CD8-positive, alpha-beta memory T cell (primary cell): ENCODE results near the gene MYL6. TPM values are rescaled to one million over a fixed set of nuclear protein-coding genes. Genes with fewer than 3 reads are reported as not detected.

Experiments used
- CTCF ChIA-PET: fragments of 350-600 bp; sonication (Branson Sonifier 250); formaldehyde crosslinking; loops from one replicate; lab custom pipeline; 2021; ENCODE audit warnings: antibody characterized with exemption; lab: Charles Lee
- POLR2A ChIA-PET: fragments of 350-600 bp; sonication (Branson Sonifier 250); formaldehyde crosslinking; loops from one replicate; lab custom pipeline; 2021; ENCODE audit warnings: antibody characterized with exemption; lab: Charles Lee
- DNase-seq, 5 donors: peaks; one replicate each; pipeline versions ENCODE4 v3.0.0 to v3.0.0-alpha.2; 2020 to 2022; ENCODE audit warnings: mixed read lengths in 1 of 5
- H3K27ac ChIP-seq: one replicate; pipeline ENCODE4 v1.7.0; 2013; ENCODE audit warnings: low read depth, mild to moderate bottlenecking, low read length, moderate library complexity
- H3K27me3 ChIP-seq: 2 replicates; pipeline ENCODE4 v1.7.0; 2013; ENCODE audit warnings: low read length, mild to moderate bottlenecking; ENCODE audit not compliant: insufficient read depth, poor library complexity, severe bottlenecking
- H3K36me3 ChIP-seq: 2 replicates; pipeline ENCODE4 v1.7.0; 2013; ENCODE audit warnings: mild to moderate bottlenecking, low read length, moderate library complexity; ENCODE audit not compliant: insufficient read depth
- H3K4me1 ChIP-seq: 2 replicates; pipeline ENCODE4 v1.7.0; 2013; ENCODE audit warnings: mild to moderate bottlenecking, low read length, moderate library complexity; ENCODE audit not compliant: insufficient read depth
- H3K4me3 ChIP-seq: 2 replicates; pipeline ENCODE4 v1.7.0; 2013; ENCODE audit warnings: mild to moderate bottlenecking, low read length
- H3K9me3 ChIP-seq: 2 replicates; pipeline ENCODE4 v1.7.0; 2013; ENCODE audit warnings: mild to moderate bottlenecking, low read length
- H3K27ac Mint-ChIP-seq, 8 donors: one replicate each; pipeline ENCODE4 v1.8.0; 2020 to 2021; ENCODE audit warnings: mixed read lengths in 8 of 8, mild to moderate bottlenecking in 6 of 8, inconsistent platforms in 3 of 8, moderate library complexity in 3 of 8
- H3K27me3 Mint-ChIP-seq, 2 donors: one replicate each; pipeline ENCODE4 v1.8.0; 2020 to 2021; ENCODE audit warnings: mixed read lengths in 2 of 2, mild to moderate bottlenecking in 1 of 2, moderate library complexity in 1 of 2
- H3K36me3 Mint-ChIP-seq, 3 donors: one replicate each; pipeline ENCODE4 v1.8.0; 2020 to 2021; ENCODE audit warnings: mixed read lengths in 3 of 3, inconsistent platforms in 1 of 3, mild to moderate bottlenecking in 1 of 3
- H3K4me1 Mint-ChIP-seq, 3 donors: one replicate each; pipeline ENCODE4 v1.8.0; 2020 to 2021; ENCODE audit warnings: mixed read lengths in 3 of 3, inconsistent platforms in 1 of 3, mild to moderate bottlenecking in 1 of 3
- H3K4me3 Mint-ChIP-seq, 7 donors: one replicate each; pipeline ENCODE4 v1.8.0; 2020 to 2021; ENCODE audit warnings: mixed read lengths in 7 of 7, mild to moderate bottlenecking in 6 of 7, moderate library complexity in 4 of 7, inconsistent platforms in 2 of 7
- H3K9me3 Mint-ChIP-seq, 5 donors: one replicate each; pipeline ENCODE4 v1.8.0; 2020 to 2022; ENCODE audit warnings: mixed read lengths in 5 of 5, mild to moderate bottlenecking in 3 of 5, moderate library complexity in 2 of 5, inconsistent platforms in 1 of 5
- polyA plus RNA-seq: library from polyadenylated mRNA; unstranded; fragments of 300-500 nt; fragmentation: Illumina TruSeq; gene quantifications from one replicate; pipeline ENCODE4 v1.2.3, GENCODE V29; 2021
- total RNA-seq, 2 experiments: library from RNA; stranded (reverse); gene quantifications; one replicate each; pipeline ENCODE4 v1.2.3, GENCODE V29; 2021

Gene MYL6
- total and polyA plus RNA-seq, 3 experiments from 2014 or later, result 1,010 to 2,423 (median 1,017) TPM

- H3K4me3 ChIP-seq, result peak overlapping the region; percentile 80
- H3K27ac Mint-ChIP-seq, result peak overlapping the region; percentile 87 to 100 (median 96)
- H3K27me3 Mint-ChIP-seq, result no peaks in the 10 kb centered on the region
- peaks cover 37% of the 10 kb centered on the region for H3K4me1 ChIP-seq
- H3K27me3 ChIP-seq, result no peaks in the 10 kb centered on the region
- peaks cover 0 to 59% (median 10%) of the 10 kb centered on the region in 3 donors for H3K36me3 Mint-ChIP-seq
- H3K9me3 ChIP-seq, result no peaks in the 10 kb centered on the region
- H3K4me1 Mint-ChIP-seq, result peaks cover 38 to 48% (median 42%) of the 10 kb centered on the region in 3 donors
- H3K36me3 ChIP-seq, result peaks cover 39% of the 10 kb centered on the region
- DNase-seq, result peak in 1 of 5 donors; percentile 25
- peak overlapping the region; percentile 94 for H3K27ac ChIP-seq
- no peaks in the 10 kb centered on the region for H3K9me3 Mint-ChIP-seq
- peak overlapping the region; percentile 92 to 100 (median 95) for H3K4me3 Mint-ChIP-seq
- ChIA-PET CTCF (interaction anchor here (0.8 to 2.2 kb wide), 8 partner anchors 14 to 112 kb away, joined by 3 to 21 read pairs (median 5); partner anchors contain the start of genes ESYT1, SMARCC2 and ZC3H10), POLR2A (interaction anchor here (1.1 to 2.8 kb wide), 3 partner anchors 16 to 41 kb away, joined by 3 to 25 read pairs (median 3); partner anchors contain the start of genes ESYT1 and ZC3H10)
Observed at GRCh38 chr12:56158926-56159461, 835 bp downstream of the MYL6 start.

GRCh38 chr12:56159482-56160192 lies 1.5 kb downstream of the MYL6 start:
- H3K9me3 Mint-ChIP-seq, result no peaks in the 10 kb centered on the region
- H3K27me3 Mint-ChIP-seq, result no peaks in the 10 kb centered on the region
- ChIA-PET POLR2A (interaction anchor here (1.1 to 2.8 kb wide), 3 partner anchors 17 to 42 kb away, joined by 3 to 25 read pairs (median 3); partner anchors contain the start of genes ESYT1 and ZC3H10), CTCF (interaction anchor here (0.8 to 3.7 kb wide), 8 partner anchors 15 to 41 kb away, joined by 3 to 24 read pairs (median 5); partner anchors contain the start of genes ESYT1, SMARCC2 and ZC3H10)
- peak overlapping the region; percentile 80 for H3K4me3 ChIP-seq
- peak overlapping the region; percentile 94 for H3K27ac ChIP-seq
- no peak for DNase-seq
- peaks cover 38 to 48% (median 42%) of the 10 kb centered on the region in 3 donors for H3K4me1 Mint-ChIP-seq
- H3K27ac Mint-ChIP-seq, result peak overlapping the region; percentile 87 to 100 (median 96)
- peaks cover 37% of the 10 kb centered on the region for H3K4me1 ChIP-seq
- H3K4me3 Mint-ChIP-seq, result peak overlapping the region; percentile 92 to 100 (median 95)
- H3K9me3 ChIP-seq, result no peaks in the 10 kb centered on the region
- peaks cover 39% of the 10 kb centered on the region for H3K36me3 ChIP-seq
- H3K27me3 ChIP-seq, result no peaks in the 10 kb centered on the region
- H3K36me3 Mint-ChIP-seq, result peaks cover 0 to 65% (median 12%) of the 10 kb centered on the region in 3 donors

GRCh38 chr12:56160193-56160763 lies 2.1 kb downstream of the MYL6 start:
- Mint-ChIP-seq H3K4me1 (peaks cover 38 to 43% (median 42%) of the 10 kb centered on the region in 3 donors), H3K9me3 (no peaks in the 10 kb centered on the region), H3K27ac (peak overlapping the region; percentile 87 to 100 (median 96)), H3K36me3 (peaks cover 0 to 72% (median 12%) of the 10 kb centered on the region in 3 donors), H3K27me3 (no peaks in the 10 kb centered on the region), H3K4me3 (peak overlapping the region; percentile 92 to 100 (median 95))
- peaks cover 37% of the 10 kb centered on the region for H3K4me1 ChIP-seq
- H3K27ac ChIP-seq, result peak overlapping the region; percentile 94
- no peaks in the 10 kb centered on the region for H3K9me3 ChIP-seq
- H3K36me3 ChIP-seq, result peaks cover 45% of the 10 kb centered on the region
- H3K4me3 ChIP-seq, result peak overlapping the region; percentile 80
- ChIA-PET CTCF (interaction anchor here (1.0 to 3.7 kb wide), 5 partner anchors 29 to 42 kb away, joined by 3 to 24 read pairs (median 21); partner anchors contain the start of genes ESYT1, SMARCC2 and ZC3H10), POLR2A (interaction anchor here (1.2 to 2.8 kb wide), 4 partner anchors 18 to 33 kb away, joined by 3 to 25 read pairs (median 8); partner anchors contain the start of genes ESYT1 and SMARCC2)
- H3K27me3 ChIP-seq, result no peaks in the 10 kb centered on the region
- peak; percentile 56 to 71 (median 63) for DNase-seq

- CTCF ChIA-PET, result interaction anchor here (0.7 to 3.7 kb wide), 8 partner anchors 10 to 114 kb away, joined by 3 to 24 read pairs (median 4); partner anchors contain the start of genes ESYT1, SMARCC2 and ZC3H10
- Histone ChIP-seq H3K27ac (peak overlapping the region; percentile 94), H3K9me3 (no peaks in the 10 kb centered on the region), H3K36me3 (peaks cover 51% of the 10 kb centered on the region), H3K27me3 (no peaks in the 10 kb centered on the region), H3K4me1 (peaks cover 37% of the 10 kb centered on the region), H3K4me3 (peak overlapping the region; percentile 80)
- Mint-ChIP-seq H3K27ac (peak overlapping the region; percentile 87 to 100 (median 96)), H3K4me1 (peaks cover 38 to 42% (median 42%) of the 10 kb centered on the region in 3 donors), H3K4me3 (peak overlapping the region; percentile 51 to 100 (median 94)), H3K9me3 (no peaks in the 10 kb centered on the region), H3K36me3 (peaks cover 0 to 79% (median 12%) of the 10 kb centered on the region in 3 donors), H3K27me3 (no peaks in the 10 kb centered on the region)
- DNase-seq, result no peak
- POLR2A ChIA-PET, result interaction anchor here (0.6 to 1.9 kb wide), 7 partner anchors 10 to 161 kb away, joined by 3 to 11 read pairs (median 3); partner anchors contain the start of genes ESYT1, SMARCC2 and ZC3H10
Observed at GRCh38 chr12:56160894-56161689, 2.9 kb downstream of the MYL6 start.

- H3K27ac ChIP-seq, result peak overlapping the region; percentile 6
Observed at GRCh38 chr12:56161690-56162351, 3.7 kb downstream of the MYL6 start.

GRCh38 chr12:56162468-56163290 lies 4.5 kb downstream of the MYL6 start:
- no peak for DNase-seq

More at GRCh38 chr12:56161690-56162351, 3.7 kb downstream of the MYL6 start:
- Histone ChIP-seq H3K4me1 (peaks cover 37% of the 10 kb centered on the region), H3K36me3 (peaks cover 51% of the 10 kb centered on the region), H3K27me3 (no peaks in the 10 kb centered on the region), H3K9me3 (no peaks in the 10 kb centered on the region), H3K4me3 (no peak overlapping the region)
- Mint-ChIP-seq H3K4me3 (peak overlapping the region; percentile 29 to 92 (median 59)), H3K4me1 (peaks cover 38 to 42% (median 42%) of the 10 kb centered on the region in 3 donors), H3K36me3 (peaks cover 0 to 82% (median 12%) of the 10 kb centered on the region in 3 donors), H3K27ac (peak overlapping the region; percentile 41 to 100 (median 96)), H3K27me3 (no peaks in the 10 kb centered on the region), H3K9me3 (no peaks in the 10 kb centered on the region)
- DNase-seq, result no peak
- ChIA-PET POLR2A (interaction anchor here (0.7 to 1.9 kb wide), 7 partner anchors 11 to 155 kb away, joined by 3 to 11 read pairs (median 3); partner anchors contain the start of genes ESYT1, SMARCC2 and ZC3H10), CTCF (interaction anchor here (1.2 to 3.7 kb wide), 6 partner anchors 10 to 115 kb away, joined by 3 to 24 read pairs (median 4); partner anchors contain the start of genes ESYT1, SMARCC2 and ZC3H10)

More at GRCh38 chr12:56162468-56163290, 4.5 kb downstream of the MYL6 start:
- Mint-ChIP-seq H3K27me3 (no peaks in the 10 kb centered on the region), H3K4me3 (peak overlapping the region in 1 of 7 donors; percentile 35), H3K4me1 (peaks cover 30 to 36% (median 35%) of the 10 kb centered on the region in 3 donors), H3K36me3 (peaks cover 3 to 89% (median 15%) of the 10 kb centered on the region in 3 donors), H3K9me3 (no peaks in the 10 kb centered on the region), H3K27ac (peak overlapping the region in 7 of 8 donors; percentile 3 to 100 (median 53))
- H3K9me3 ChIP-seq, result no peaks in the 10 kb centered on the region
- ChIA-PET CTCF (interaction anchor here (1.1 to 3.7 kb wide), 8 partner anchors 11 to 115 kb away, joined by 3 to 24 read pairs (median 4); partner anchors contain the start of genes ESYT1, SMARCC2 and ZC3H10), POLR2A (interaction anchor here (0.6 to 1.5 kb wide), 3 partner anchors 18 to 156 kb away, joined by 3 to 5 read pairs (median 3); partner anchors contain the start of gene ESYT1)
- H3K27me3 ChIP-seq, result no peaks in the 10 kb centered on the region
- H3K36me3 ChIP-seq, result peaks cover 54% of the 10 kb centered on the region
- H3K4me1 ChIP-seq, result peaks cover 31% of the 10 kb centered on the region
- H3K27ac ChIP-seq, result no peak overlapping the region
- no peak overlapping the region for H3K4me3 ChIP-seq
